Ishikawa (cell line): ENCODE data around the gene PNPLA7.
A peak's percentile ranks its signal among the peaks of the same experiment; 100 is the strongest.

Experiments used
- CEBPB ChIP-seq: IDR thresholded peaks from 2 replicates; pipeline ENCODE4 v1.6.1; 2012
- EP300 ChIP-seq: IDR thresholded peaks from 2 replicates; pipeline ENCODE4 v1.6.1; 2012; ENCODE audit warnings: borderline replicate concordance
- FOXM1 ChIP-seq: IDR thresholded peaks from 2 replicates; pipeline ENCODE4 v1.6.1; 2012; ENCODE audit warnings: low read depth, borderline replicate concordance
- RAD21 ChIP-seq: IDR thresholded peaks from 2 replicates; pipeline ENCODE4 v1.6.1; 2012; ENCODE audit warnings: low read depth
- TAF1 ChIP-seq: IDR thresholded peaks from 2 replicates; pipeline ENCODE4 v1.6.1; 2012; ENCODE audit warnings: low read depth, mild to moderate bottlenecking
- TCF12 ChIP-seq: IDR thresholded peaks from 2 replicates; pipeline ENCODE4 v1.6.1; 2012; ENCODE audit warnings: low read depth
- TEAD4 ChIP-seq: IDR thresholded peaks from 2 replicates; pipeline ENCODE4 v1.6.1; 2012
- USF1 ChIP-seq: IDR thresholded peaks from 2 replicates; pipeline ENCODE4 v1.6.1; 2012
- YY1 ChIP-seq: IDR thresholded peaks from 2 replicates; pipeline ENCODE4 v1.6.1; 2012; ENCODE audit warnings: low read depth
- TF ChIP-seq, protein P1 (sequence below): IDR thresholded peaks from 2 replicates; pipeline ENCODE4 v1.6.1; 2012
- TF ChIP-seq, protein P2 (sequence below): IDR thresholded peaks from 2 replicates; pipeline ENCODE4 v1.6.1; 2012; ENCODE audit warnings: low read depth, mild to moderate bottlenecking

GRCh38 chr9:137506274-137506673 lies 43.9 kb downstream of the PNPLA7 start:
- TF ChIP-seq, protein P1, sequence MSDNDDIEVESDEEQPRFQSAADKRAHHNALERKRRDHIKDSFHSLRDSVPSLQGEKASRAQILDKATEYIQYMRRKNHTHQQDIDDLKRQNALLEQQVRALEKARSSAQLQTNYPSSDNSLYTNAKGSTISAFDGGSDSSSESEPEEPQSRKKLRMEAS: peak; percentile 59; the same call in 1 of the 2 replicates
- TF ChIP-seq FOXM1: no peak
- TF ChIP-seq USF1: peak; percentile 55; the same call in 1 of the 2 replicates
- TF ChIP-seq TEAD4: peak; percentile 92
- peak; percentile 49; the same call in 1 of the 2 replicates for TF ChIP-seq EP300
- no peak for TF ChIP-seq RAD21
- TF ChIP-seq, protein P2, sequence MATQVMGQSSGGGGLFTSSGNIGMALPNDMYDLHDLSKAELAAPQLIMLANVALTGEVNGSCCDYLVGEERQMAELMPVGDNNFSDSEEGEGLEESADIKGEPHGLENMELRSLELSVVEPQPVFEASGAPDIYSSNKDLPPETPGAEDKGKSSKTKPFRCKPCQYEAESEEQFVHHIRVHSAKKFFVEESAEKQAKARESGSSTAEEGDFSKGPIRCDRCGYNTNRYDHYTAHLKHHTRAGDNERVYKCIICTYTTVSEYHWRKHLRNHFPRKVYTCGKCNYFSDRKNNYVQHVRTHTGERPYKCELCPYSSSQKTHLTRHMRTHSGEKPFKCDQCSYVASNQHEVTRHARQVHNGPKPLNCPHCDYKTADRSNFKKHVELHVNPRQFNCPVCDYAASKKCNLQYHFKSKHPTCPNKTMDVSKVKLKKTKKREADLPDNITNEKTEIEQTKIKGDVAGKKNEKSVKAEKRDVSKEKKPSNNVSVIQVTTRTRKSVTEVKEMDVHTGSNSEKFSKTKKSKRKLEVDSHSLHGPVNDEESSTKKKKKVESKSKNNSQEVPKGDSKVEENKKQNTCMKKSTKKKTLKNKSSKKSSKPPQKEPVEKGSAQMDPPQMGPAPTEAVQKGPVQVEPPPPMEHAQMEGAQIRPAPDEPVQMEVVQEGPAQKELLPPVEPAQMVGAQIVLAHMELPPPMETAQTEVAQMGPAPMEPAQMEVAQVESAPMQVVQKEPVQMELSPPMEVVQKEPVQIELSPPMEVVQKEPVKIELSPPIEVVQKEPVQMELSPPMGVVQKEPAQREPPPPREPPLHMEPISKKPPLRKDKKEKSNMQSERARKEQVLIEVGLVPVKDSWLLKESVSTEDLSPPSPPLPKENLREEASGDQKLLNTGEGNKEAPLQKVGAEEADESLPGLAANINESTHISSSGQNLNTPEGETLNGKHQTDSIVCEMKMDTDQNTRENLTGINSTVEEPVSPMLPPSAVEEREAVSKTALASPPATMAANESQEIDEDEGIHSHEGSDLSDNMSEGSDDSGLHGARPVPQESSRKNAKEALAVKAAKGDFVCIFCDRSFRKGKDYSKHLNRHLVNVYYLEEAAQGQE: no peak
- TF ChIP-seq TCF12: peak; percentile 72
- TF ChIP-seq CEBPB: no peak
- TF ChIP-seq TAF1: no peak
- TF ChIP-seq YY1: no peak
